Heart left ventricle (tissue), 16 donors: ENCODE results near the gene KRT1. TPM values are rescaled to one million over a fixed set of nuclear protein-coding genes. Genes with fewer than 3 reads are reported as not detected.

ENCODE experiments used
- ATAC-seq, 4 donors: fragments of 200-7000 bp; cut with Tn5 transposase; one replicate each; pipeline ENCODE4 v1.9.1; 2020 to 2022; ENCODE audit warnings: moderate library complexity in 4 of 4, mild to moderate bottlenecking in 3 of 4, moderate number of reproducible peaks in 1 of 4
- DNase-seq, 5 donors: peaks; one replicate each; pipeline ENCODE4 v3.0.0-alpha.2; 2020
- H3K27ac ChIP-seq, 12 donors: fragments of 200-600 bp; sonication (generic) in 4 of 12; one replicate each; pipeline versions ENCODE4 v1.5.0 to v1.8.0; 2016 to 2022; ENCODE audit warnings: mild to moderate bottlenecking in 2 of 12
- H3K27me3 ChIP-seq, 9 donors: fragments of 200-600 bp; sonication (generic) in 2 of 9; one replicate each; pipeline versions ENCODE4 v1.5.1 to v1.8.0; 2016 to 2022; ENCODE audit warnings: mild to moderate bottlenecking in 3 of 9
- H3K36me3 ChIP-seq, 9 donors: fragments of 200-600 bp; sonication (generic) in 2 of 9; one replicate each; pipeline versions ENCODE4 v1.5.0 to v1.8.0; 2018 to 2022; ENCODE audit warnings: mild to moderate bottlenecking in 2 of 9
- H3K4me1 ChIP-seq, 12 donors: fragments of 200-600 bp; sonication (generic) in 4 of 12; one replicate each; pipeline versions ENCODE4 v1.5.0 to v1.8.0; 2016 to 2022; ENCODE audit warnings: mild to moderate bottlenecking in 3 of 12
- H3K4me3 ChIP-seq, 12 donors: fragments of 200-600 bp; sonication (generic) in 4 of 12; one replicate each; pipeline versions ENCODE4 v1.5.0 to v1.8.0; 2017 to 2022; ENCODE audit warnings: mild to moderate bottlenecking in 9 of 12, moderate library complexity in 4 of 12
- H3K9me3 ChIP-seq, 12 donors: fragments of 200-600 bp; sonication (generic) in 4 of 12; one replicate each; pipeline versions ENCODE4 v1.5.0 to v1.8.0; 2016 to 2022; ENCODE audit warnings: mild to moderate bottlenecking in 1 of 12
- POLR2A ChIP-seq, 2 donors: fragments of 450-650 bp; IDR thresholded peaks; one replicate each; pipeline ENCODE4 v1.6.1; 2017; ENCODE audit warnings: antibody characterized with exemption in 2 of 2, mild to moderate bottlenecking in 2 of 2, moderate library complexity in 2 of 2
- WGBS, 4 donors: extraction: QIAGEN DNeasy Blood & Tissue Kit in 2 of 4; methylation state at CpG; one replicate each; pipeline versions ENCODE4 v1.1.5 to v1.1.7; 2013 to 2018; 5-methylcytosine and 5-hydroxymethylcytosine counted together
- intact Hi-C, 10 donors: fragments of 100-400 bp; cut with DNase I; formaldehyde crosslinking; loops; one replicate each; pipeline versions ENCODE4 v1.11.1 to v1.14.2; 2022
- polyA plus RNA-seq, 2 donors: library from polyadenylated mRNA; stranded (reverse); fragments of 200-250 nt; gene quantifications; one replicate each; pipeline ENCODE4 v1.2.3, GENCODE V29; 2013
- total RNA-seq, 9 donors: library from RNA; depleted of rRNA in 2 of 9; stranded (reverse); fragments of >200 nt in 2 of 9; fragmentation: NEBNext Ultra II Directional in 3 of 9; extraction: Animal tissue kit (Norgen Biotek cat#: 25700) in 3 of 9; gene quantifications; one replicate each; pipeline versions ENCODE4 v1.1.0 to v1.2.4, GENCODE V29; 2016 to 2023
- TF ChIP-seq, protein P1 (sequence below), 12 donors: fragments of 200-600 bp; sonication (generic) in 4 of 12; IDR thresholded peaks; one replicate each; pipeline versions ENCODE4 v1.5.0 to v1.8.0; 2018 to 2022; ENCODE audit warnings: antibody characterized with exemption in 12 of 12, mild to moderate bottlenecking in 5 of 12
- donor health status: ischemic (EF 13 %, LVEDD 7.1; RV severe dilation, severe dysfunction).
- donor health status: healthy with polysubstance abuse.
- donor health status: DM: no; HTN: yes; CAD: no.
- donor health status: DM: no; HTN: no; CAD: no.
- donor health status: ischemic (EF 25% LVEDD 6.9; RV normal size, moderate dysfunction).
- donor health status: ischemic (EF 25% LVEDD 5.7; RV mildly dilated, moderate dysfunction).
- donor health status: healthy.
- donor health status: DM: yes; HTN: yes; CAD: no.
- donor health status: ischemic (EF 35%, LVEDD 5.7; RV mildly dilated, moderate dysfunction).
- donor health status: nonischemic (EF 11% LVEDD 7.7; RV severe dilation, severe dysfunction).
- donor health status: DM: yes; HTN: yes; CAD: no.
- donor health status: PGD.
- donor health status: ischemic (EF 29% LVEDD 5.4; RV normal size, mild dysfunction).
- donor health status: nonischemic (EF 23%, LVEDD 6.1; RV moderate dilation, normal function).

KRT1 gene
- total and polyA plus RNA-seq, 11 donors: 0.35 TPM; not detected in 10

GRCh38 chr12:52698651-52699340 is 18.6 kb upstream of the KRT1 start:
- 29 to 67% (median 42%) methylated on average over 3 to 11 of the region's 11 CpGs for WGBS, 4 donors
- DNase-seq: no peak
- Histone ChIP-seq H3K9me3 (no peaks in the 10 kb centered on the region), H3K27ac (no peak overlapping the region), H3K36me3 (no peaks in the 10 kb centered on the region), H3K4me1 (peaks cover 0 to 17% (median 7%) of the 10 kb centered on the region in 12 donors), H3K4me3 (no peak overlapping the region), H3K27me3 (peaks cover 0 to 12% (median 0%) of the 10 kb centered on the region in 9 donors)
- TF ChIP-seq POLR2A (IDR thresholded peaks at IDR 0.05): no peak
- TF ChIP-seq, protein P1, sequence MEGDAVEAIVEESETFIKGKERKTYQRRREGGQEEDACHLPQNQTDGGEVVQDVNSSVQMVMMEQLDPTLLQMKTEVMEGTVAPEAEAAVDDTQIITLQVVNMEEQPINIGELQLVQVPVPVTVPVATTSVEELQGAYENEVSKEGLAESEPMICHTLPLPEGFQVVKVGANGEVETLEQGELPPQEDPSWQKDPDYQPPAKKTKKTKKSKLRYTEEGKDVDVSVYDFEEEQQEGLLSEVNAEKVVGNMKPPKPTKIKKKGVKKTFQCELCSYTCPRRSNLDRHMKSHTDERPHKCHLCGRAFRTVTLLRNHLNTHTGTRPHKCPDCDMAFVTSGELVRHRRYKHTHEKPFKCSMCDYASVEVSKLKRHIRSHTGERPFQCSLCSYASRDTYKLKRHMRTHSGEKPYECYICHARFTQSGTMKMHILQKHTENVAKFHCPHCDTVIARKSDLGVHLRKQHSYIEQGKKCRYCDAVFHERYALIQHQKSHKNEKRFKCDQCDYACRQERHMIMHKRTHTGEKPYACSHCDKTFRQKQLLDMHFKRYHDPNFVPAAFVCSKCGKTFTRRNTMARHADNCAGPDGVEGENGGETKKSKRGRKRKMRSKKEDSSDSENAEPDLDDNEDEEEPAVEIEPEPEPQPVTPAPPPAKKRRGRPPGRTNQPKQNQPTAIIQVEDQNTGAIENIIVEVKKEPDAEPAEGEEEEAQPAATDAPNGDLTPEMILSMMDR (IDR thresholded peaks at IDR 0.05): no peak
- intact Hi-C loops: no loop called here
- ATAC-seq: peak; percentile 59 to 84 (median 80)

- DNase-seq (no peak), ATAC-seq (no peak)
- Histone ChIP-seq H3K27ac (no peak overlapping the region), H3K36me3 (no peaks in the 10 kb centered on the region), H3K9me3 (no peaks in the 10 kb centered on the region), H3K4me1 (peaks cover 0 to 17% (median 7%) of the 10 kb centered on the region in 12 donors), H3K27me3 (peaks cover 0 to 22% (median 3%) of the 10 kb centered on the region in 9 donors), H3K4me3 (no peak overlapping the region)
- 61 to 83% (median 76%) methylated on average over 2 of the region's 2 CpGs for WGBS, 4 donors
- no peak for TF ChIP-seq POLR2A (IDR thresholded peaks at IDR 0.05)
- TF ChIP-seq, protein P1 (IDR thresholded peaks at IDR 0.05): no peak
- intact Hi-C loops: no loop called here
Observed at GRCh38 chr12:52697058-52697582, 16.9 kb upstream of the KRT1 start.

DNA sequence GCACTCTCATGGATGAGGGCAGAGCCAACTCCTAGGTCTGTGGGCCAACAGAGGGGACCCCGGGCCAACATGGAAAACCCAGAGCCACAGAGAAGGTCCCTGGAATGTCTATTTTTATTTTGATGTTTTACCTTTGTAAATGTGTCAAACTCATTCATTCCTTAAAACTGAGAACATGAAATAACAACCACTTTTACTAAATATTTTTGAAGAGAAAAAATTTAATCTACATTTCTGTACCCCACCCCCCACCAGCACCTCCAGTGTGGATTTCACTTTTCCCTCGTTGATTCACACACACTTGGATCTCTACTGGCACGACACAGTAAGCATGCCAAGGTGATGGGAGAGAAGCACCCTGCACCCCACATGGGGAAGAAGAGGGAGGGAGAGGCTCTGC is 16.4 kb upstream of the KRT1 start:
- peaks cover 0 to 23% (median 5%) of the 10 kb centered on the region in 9 donors for H3K27me3 ChIP-seq
- peaks cover 0 to 17% (median 7%) of the 10 kb centered on the region in 12 donors for H3K4me1 ChIP-seq
- no peaks in the 10 kb centered on the region for H3K9me3 ChIP-seq
- intact Hi-C loops: no loop called here
- no peak overlapping the region for H3K27ac ChIP-seq
- no peak overlapping the region for H3K4me3 ChIP-seq
- WGBS, 4 donors: 76 to 82% (median 80%) methylated on average over 3 of the region's 3 CpGs
- H3K36me3 ChIP-seq: no peaks in the 10 kb centered on the region
- no peak for TF ChIP-seq POLR2A (IDR thresholded peaks at IDR 0.05)
- TF ChIP-seq, protein P1 (IDR thresholded peaks at IDR 0.05): no peak
- DNase-seq (no peak), ATAC-seq (no peak)

DNA sequence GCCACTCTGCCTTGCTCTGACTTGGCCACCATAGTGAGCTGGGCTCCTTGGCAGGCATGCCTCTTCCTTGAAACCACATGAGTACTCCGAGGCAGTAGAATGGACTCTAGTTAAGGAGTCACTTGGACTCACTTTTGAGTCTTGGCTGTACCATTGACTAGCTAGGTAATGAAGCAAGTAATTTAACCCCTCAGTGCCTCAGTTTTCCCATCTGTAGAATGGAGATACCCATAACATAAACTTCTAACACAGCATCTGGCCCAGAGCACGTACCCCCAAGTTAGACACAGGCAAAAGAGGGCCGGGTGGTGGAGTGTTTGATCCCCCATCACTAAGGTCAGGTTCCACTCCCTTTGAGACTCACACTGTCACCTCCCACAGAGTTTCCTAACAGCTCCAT is 14.8 kb upstream of the KRT1 start:
- DNase-seq (no peak), ATAC-seq (no peak)
- TF ChIP-seq POLR2A (IDR thresholded peaks at IDR 0.05): no peak
- TF ChIP-seq, protein P1 (IDR thresholded peaks at IDR 0.05): no peak
- H3K4me3 ChIP-seq: no peak overlapping the region
- WGBS, 4 donors: 84 to 86% (median 84%) methylated on average over 3 of the region's 3 CpGs
- no peaks in the 10 kb centered on the region for H3K9me3 ChIP-seq
- H3K4me1 ChIP-seq: peaks cover 0 to 27% (median 9%) of the 10 kb centered on the region in 12 donors
- no peak overlapping the region for H3K27ac ChIP-seq
- intact Hi-C loops: no loop called here
- H3K27me3 ChIP-seq: peaks cover 9 to 38% (median 18%) of the 10 kb centered on the region in 9 donors
- no peaks in the 10 kb centered on the region for H3K36me3 ChIP-seq
